Globus pallidus (tissue), 1 donor: ENCODE data around the gene TRIM7.
"Not testable (repeated sequence)": the region's sequence is repeated elsewhere in the genome, so short reads cannot be mapped to it uniquely, and the experiment has no call there.

Experiments
- DNase-seq: peaks from one replicate; pipeline ENCODE4 v3.0.0-alpha.2; 2015; ENCODE audit warnings: low spot score

TRIM7 gene

DNA sequence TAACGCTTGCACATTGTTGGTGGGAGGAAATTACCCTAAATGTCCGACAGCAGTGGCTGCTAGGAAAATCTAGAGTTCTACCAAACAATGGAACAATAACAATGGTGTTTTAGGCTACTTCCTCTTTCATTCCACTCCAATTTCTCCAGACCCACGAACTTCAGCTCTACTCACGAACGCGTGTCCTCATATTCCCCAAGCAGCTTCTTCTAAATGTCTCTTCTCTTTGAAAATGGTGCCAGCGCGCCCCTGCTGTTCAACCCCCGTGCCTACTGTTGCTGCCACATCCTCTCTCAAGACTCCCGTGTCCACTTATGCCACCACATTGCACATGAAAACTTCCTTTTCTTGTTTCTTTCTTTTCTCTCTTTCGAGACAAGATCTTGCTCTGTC lies 32.0 kb downstream of the TRIM7 start:
- no peak for DNase-seq

DNA sequence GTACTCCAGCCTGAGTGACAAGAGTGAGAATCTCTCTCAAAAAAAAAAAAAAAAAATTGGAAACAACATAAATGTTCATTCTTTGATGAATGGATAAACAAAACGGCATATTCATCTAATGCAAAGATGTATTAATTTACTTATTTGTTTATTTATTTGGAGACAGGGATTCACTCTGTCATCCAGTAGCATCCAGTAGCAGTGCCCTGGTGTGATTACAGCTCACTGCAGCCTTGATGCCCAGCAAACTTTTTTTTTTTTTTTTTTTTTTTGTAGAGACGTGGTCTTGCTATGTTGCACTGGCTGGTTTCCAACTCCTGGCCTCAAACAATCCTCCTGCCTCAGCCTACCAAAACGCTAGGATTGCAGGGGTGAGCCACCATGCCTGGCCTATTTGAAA lies 33.2 kb downstream of the TRIM7 start:
- no peak for DNase-seq

DNA sequence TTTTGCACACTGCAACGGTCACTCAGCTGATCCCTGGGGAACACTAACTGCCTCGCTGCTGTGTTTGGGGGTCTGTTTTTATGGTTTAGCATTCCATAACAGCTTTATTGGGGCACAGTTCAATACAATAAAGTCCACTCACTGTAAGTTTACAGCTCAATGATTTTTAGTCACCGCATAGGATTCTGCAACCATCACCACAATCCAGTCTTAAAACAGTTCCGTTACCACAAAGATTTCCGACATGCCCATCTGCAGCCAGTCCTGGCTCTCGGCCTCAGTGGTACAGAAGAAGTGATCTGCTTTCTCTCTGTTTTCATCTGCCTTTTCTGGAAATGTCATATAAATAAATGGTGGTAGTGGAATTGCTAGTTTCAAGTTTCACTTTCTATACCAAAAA lies 34.0 kb downstream of the TRIM7 start:
- DNase-seq = no peak

DNA sequence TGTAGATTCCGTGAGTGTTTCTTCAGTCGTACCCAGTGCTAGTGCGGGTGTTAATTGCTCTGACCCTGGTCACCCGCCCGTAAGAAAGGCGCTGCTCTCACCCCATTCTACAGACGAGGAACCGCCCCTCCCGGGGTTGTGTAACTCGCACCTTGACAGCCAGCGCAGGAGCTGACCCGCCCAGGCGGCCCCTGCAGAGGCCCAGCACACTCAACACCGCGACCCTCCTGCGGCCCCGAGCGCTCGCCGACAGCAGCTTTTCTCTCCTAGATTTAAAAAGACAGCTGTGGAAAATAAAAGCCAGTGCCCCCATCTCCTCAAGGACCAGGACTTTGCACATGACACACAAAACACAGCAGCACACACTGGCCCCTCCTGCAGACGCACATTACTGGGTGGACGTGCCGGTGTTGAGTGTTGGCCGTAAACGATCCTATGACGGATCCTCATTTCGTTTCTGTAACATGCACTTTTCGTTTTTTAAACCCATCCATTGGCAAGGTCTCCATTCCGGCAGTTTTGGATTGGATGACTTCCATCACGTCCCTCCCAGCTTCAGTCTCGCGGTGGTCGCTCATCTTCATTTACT lies 34.7 kb downstream of the TRIM7 start:
- no peak for DNase-seq

GRCh38 chr5:181169459-181170236 lies 35.3 kb downstream of the TRIM7 start:
- not testable (repeated sequence) for DNase-seq

- DNase-seq = no peak
These were observed 36.3 kb downstream of the TRIM7 start for GRCh38 chr5:181168595-181169118.

DNA sequence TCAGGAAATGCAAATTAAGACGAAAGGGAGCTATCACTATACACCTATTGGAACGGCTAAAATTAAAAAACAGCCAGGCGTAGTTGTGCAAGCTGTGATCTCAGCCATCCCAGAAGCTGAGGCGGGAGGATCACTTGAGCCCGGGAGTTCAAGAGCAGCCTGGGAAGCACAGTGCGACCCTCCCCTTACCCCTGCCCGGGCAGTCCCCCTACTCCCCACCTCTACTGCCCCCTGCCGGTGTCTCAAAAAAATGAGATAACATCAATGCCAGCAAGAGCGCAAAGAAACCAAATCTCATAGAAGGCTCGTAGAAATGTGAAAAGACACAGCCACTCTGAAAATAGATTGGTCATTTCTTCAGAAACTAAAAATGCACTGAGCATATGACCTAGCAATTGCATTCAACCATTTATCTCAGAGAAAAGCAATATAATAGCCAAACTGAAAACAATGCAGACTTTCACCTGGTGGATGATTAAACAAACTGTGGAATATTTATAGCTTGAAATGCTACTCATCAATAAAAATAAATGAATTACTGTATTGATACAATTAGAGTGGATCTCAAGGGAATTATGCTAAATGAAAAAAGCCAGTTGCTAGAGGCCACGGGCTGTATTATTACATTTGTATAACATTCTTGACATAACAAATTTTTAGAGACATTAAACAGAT lies 37.0 kb downstream of the TRIM7 start:
- DNase-seq = no peak

- DNase-seq = no peak
These were observed 37.9 kb downstream of the TRIM7 start for GRCh38 chr5:181166812-181167733.

DNA sequence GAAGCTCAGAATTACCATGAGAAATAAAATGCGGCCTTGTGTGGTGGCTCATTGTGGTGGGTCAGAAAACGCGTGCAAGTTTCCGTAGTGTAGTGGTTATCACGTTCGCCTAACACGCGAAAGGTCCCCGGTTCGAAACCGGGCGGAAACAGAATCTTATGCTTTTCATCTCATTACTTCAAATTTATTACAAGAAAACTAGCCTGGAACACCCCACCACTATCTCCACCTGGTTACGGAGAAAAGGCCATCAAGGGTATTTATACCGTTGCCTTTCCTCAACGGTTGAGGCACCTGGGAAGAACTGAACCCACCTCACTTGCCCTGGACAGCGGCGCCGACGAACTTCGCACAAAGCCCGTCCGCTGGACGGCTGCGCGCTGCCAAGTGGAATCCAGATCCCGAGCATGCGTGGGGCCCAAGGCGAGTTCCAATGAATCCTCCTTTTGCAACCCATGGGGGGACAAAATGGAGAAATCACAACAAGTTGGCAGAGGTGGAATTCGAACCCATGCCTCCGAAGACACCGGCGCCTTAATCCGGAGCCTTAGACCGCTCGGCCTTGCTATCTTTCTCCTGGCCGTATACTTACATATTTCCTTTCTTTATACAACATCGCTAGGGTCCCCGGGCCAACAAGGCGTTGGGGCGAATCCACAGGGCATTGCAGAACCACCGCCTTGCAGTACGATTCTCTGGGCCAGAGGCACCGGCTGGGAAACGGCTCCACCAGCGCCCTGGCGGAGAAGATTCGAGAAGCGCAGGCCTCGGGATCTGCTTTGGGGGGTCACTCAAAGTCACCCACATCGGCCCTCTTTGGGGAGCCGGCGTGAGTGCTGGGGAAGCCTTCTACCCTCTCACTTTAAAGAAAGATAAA lies 40.7 kb downstream of the TRIM7 start:
- no peak for DNase-seq

GRCh38 chr5:181163487-181164075 lies 41.4 kb downstream of the TRIM7 start:
- no peak for DNase-seq

DNA sequence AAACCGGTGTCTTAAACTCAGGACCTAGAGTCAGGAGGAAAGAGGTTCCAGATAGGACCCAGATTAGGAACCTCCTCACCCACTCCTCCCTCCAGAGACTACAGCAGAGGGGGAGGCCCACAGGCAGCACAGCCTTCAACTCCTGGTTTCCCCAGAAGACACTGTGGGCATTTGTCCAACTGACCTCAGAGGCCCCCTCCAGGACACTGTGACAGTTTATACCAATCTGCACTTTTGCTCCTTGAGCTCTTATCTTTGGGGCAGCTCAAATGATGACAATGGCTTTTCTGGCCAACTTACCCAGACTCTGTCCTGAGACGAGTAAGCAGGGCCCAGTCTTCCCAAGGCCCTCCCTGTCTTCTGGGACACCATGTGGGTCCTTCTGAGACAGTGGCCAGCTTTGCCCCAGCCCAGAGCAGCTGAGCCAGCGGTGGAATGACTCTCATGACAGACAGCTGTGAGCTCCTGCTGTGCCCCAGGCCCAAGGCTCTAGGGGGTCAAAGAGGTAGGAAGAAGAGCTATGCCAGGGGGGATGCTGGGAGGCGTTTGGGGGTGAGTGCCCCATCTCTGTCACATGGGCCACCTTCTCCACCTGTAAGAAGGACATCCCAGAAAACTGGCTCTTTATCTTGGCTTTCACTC lies 43.3 kb downstream of the TRIM7 start:
- no peak for DNase-seq

GRCh38 chr5:181160755-181161533 lies 44.1 kb downstream of the TRIM7 start:
- peak; percentile 66 for DNase-seq

GRCh38 chr5:181160152-181160754 lies 44.7 kb downstream of the TRIM7 start:
- peak; percentile 55 for DNase-seq

DNA sequence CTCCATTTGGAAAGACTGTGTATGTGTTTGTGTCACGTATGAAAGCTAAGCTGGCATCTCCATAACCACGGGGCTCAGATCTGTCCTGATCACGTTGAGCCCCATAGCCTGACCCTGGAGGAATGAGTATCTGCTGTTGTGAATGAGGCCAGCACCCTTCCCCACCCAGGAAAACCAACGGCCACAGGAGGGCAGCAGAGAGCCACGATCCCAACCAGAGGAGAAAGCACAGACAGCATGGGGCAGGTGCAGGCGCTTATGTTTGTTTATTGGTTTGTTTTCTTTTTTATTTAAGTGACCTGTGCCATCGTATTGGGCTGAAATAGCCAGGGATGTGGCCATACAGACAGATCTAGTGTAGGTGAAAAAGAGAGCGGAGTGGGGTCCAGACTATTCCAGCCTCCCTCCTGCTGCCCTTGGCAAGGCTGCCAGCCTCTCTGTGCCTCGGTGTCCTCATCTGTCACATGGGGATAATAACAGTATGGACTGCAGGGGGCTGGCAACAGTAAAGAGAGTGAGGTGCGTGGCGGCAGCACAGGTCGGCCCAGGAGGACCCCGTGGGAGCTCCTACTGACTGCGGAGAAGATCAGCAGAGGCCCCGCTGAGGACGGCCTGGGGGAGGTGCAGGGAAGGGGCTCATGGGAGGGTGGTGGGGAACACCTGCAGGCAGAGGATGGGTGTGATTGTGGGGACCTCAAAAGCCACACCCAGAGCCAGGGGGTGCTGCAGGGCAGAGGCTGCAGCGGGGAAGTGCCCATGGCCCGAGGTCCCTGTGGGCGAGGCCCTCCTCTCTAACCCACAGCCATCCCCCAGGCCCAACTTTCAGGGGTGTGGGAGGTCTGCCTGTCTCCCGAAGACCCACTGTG lies 45.5 kb downstream of the TRIM7 start:
- DNase-seq = peak; percentile 81

DNA sequence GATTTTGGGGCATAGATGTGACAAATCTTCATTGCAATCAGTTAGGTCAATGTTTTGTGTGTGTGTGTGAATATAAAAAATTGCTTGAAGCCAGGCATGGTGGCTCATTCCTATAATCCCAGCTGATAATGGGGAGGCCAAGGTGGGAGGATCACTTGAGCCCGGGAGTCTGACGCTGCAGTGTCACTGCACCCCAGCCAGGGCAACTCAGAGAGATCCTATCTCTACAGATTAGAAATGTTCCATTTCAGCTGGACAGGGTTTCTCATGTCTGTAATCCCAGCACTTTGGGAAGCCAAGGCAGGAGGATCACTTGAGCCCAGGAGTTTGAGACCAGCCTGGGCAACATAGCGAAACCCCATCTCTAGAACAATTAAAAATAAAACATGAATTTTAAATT lies 46.1 kb downstream of the TRIM7 start:
- no peak for DNase-seq

- no peak for DNase-seq
These were observed 48.2 kb downstream of the TRIM7 start for GRCh38 chr5:181156758-181157157.

- DNase-seq = no peak
These were observed 51.2 kb downstream of the TRIM7 start for GRCh38 chr5:181153814-181154213.

DNA sequence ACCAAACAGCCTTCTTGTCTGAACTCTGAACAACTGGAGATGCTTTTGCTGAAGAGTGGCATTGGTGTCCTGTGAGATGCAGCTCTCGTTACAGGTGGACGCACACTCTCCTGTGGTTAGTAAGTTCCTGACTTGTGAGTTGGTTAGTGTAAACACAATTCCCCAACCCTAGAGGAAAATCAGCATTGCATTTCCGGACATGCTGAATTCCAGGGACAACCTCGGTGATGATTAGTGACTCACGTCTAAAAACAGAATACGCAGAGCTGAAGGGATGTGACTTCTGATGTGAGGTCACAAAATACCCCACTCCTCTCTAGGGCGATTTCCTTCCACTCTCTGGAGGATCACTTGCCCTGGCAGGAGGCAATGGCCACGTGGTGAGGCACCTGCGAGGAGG lies 52.6 kb downstream of the TRIM7 start:
- no peak for DNase-seq
